RCC 7860 (cell line): ENCODE data around the gene RBM26.

Experiments
- DNase-seq: peaks from one replicate; pipeline ENCODE4 v3.0.0-alpha.2; 2015; ENCODE audit warnings: low spot score
- FAIRE-seq: peaks from 2 replicates; lab custom pipeline; 2012; peaks lifted over from hg19 to GRCh38; lab: Jason Lieb, UNC

Gene RBM26

GRCh38 chr13:79423801-79424642 is 18.0 kb upstream of the RBM26 start:
- peak; percentile 55 for DNase-seq
- FAIRE-seq, result peak; percentile 89

- DNase-seq (no peak), FAIRE-seq (no peak)
Measured at GRCh38 chr13:79423340-79423739, 17.3 kb upstream of the RBM26 start.

GRCh38 chr13:79419365-79419764 is 13.3 kb upstream of the RBM26 start:
- DNase-seq, result no peak

GRCh38 chr13:79417741-79418140 is 11.7 kb upstream of the RBM26 start:
- FAIRE-seq, result no peak

More at GRCh38 chr13:79419365-79419764, 13.3 kb upstream of the RBM26 start:
- FAIRE-seq, result no peak

GRCh38 chr13:79413521-79413920 is 7.5 kb upstream of the RBM26 start:
- FAIRE-seq (no peak), DNase-seq (no peak)

More at GRCh38 chr13:79417741-79418140, 11.7 kb upstream of the RBM26 start:
- DNase-seq, result no peak

- no peak for DNase-seq
- no peak for FAIRE-seq
Measured at GRCh38 chr13:79409828-79410227, 3.8 kb upstream of the RBM26 start.

GRCh38 chr13:79407349-79407979 is 1.4 kb upstream of the RBM26 start:
- FAIRE-seq (no peak), DNase-seq (no peak)

- no peak for DNase-seq
- no peak for FAIRE-seq
Measured at GRCh38 chr13:79406597-79406908, 498 bp upstream of the RBM26 start.

- no peak for DNase-seq
- FAIRE-seq, result no peak
Measured at GRCh38 chr13:79405501-79405830, 589 bp downstream of the RBM26 start.

GRCh38 chr13:79404985-79405384 is 1.1 kb downstream of the RBM26 start:
- FAIRE-seq, result no peak

GRCh38 chr13:79404361-79404760 is 1.7 kb downstream of the RBM26 start:
- no peak for FAIRE-seq

More at GRCh38 chr13:79404985-79405384, 1.1 kb downstream of the RBM26 start:
- DNase-seq, result no peak

GRCh38 chr13:79403113-79403512 is 2.9 kb downstream of the RBM26 start:
- DNase-seq, result no peak
- no peak for FAIRE-seq

More at GRCh38 chr13:79404361-79404760, 1.7 kb downstream of the RBM26 start:
- no peak for DNase-seq

GRCh38 chr13:79402679-79403078 is 3.4 kb downstream of the RBM26 start:
- FAIRE-seq, result no peak
- no peak for DNase-seq

- DNase-seq, result no peak
- no peak for FAIRE-seq
Measured at GRCh38 chr13:79402074-79402635, 3.9 kb downstream of the RBM26 start.

- no peak for DNase-seq
- no peak for FAIRE-seq
Measured at GRCh38 chr13:79401259-79402070, 4.6 kb downstream of the RBM26 start.

- no peak for FAIRE-seq
- DNase-seq, result no peak
Measured at GRCh38 chr13:79398915-79399314, 7.1 kb downstream of the RBM26 start.

GRCh38 chr13:79398127-79398526 is 7.9 kb downstream of the RBM26 start:
- DNase-seq (no peak), FAIRE-seq (no peak)

GRCh38 chr13:79395881-79396280 is 10.2 kb downstream of the RBM26 start:
- FAIRE-seq (no peak), DNase-seq (no peak)

- DNase-seq, result peak; percentile 36
- FAIRE-seq, result no peak
Measured at GRCh38 chr13:79393564-79394249, 12.3 kb downstream of the RBM26 start.

- FAIRE-seq (peak; percentile 92), DNase-seq (peak; percentile 86)
Measured at GRCh38 chr13:79392882-79393563, 13.0 kb downstream of the RBM26 start.
